ENCODE results near the gene KCNMA1. TPM values are rescaled to one million over a fixed set of nuclear protein-coding genes. Genes with fewer than 3 reads are reported as not detected.

The KCNMA1 gene
- total RNA-seq, 1 donor from 2014 or later = 94.3 TPM

GRCh38 chr10:77649333-77650331, 12.0 kb upstream of the KCNMA1 start:
- no peaks in the 10 kb centered on the region for H3K27me3 ChIP-seq
- H3K4me3 ChIP-seq = no peak overlapping the region
- TF ChIP-seq CTCF (IDR thresholded peaks at IDR 0.05) = no peak
- no peak for TF ChIP-seq POLR2AphosphoS5 (IDR thresholded peaks at IDR 0.05; ENCODE audit: insufficient read depth in 1 of 2, low read depth in 1 of 2)
- TF ChIP-seq POLR2A (IDR thresholded peaks at IDR 0.05) = no peak
- DNase-seq (ENCODE audit: extremely low spot score in 2 of 2) = no peak
- no peaks in the 10 kb centered on the region for H3K36me3 ChIP-seq
- H3K9me3 ChIP-seq = no peaks in the 10 kb centered on the region
- no peak overlapping the region for H3K27ac ChIP-seq
- intact Hi-C loops (cut with DNase I) = no loop called here
- no peaks in the 10 kb centered on the region for H3K4me1 ChIP-seq

GRCh38 chr10:77648472-77648871, 10.9 kb upstream of the KCNMA1 start:
- H3K4me3 ChIP-seq = no peak overlapping the region
- no peaks in the 10 kb centered on the region for H3K27me3 ChIP-seq
- no peaks in the 10 kb centered on the region for H3K36me3 ChIP-seq
- TF ChIP-seq POLR2AphosphoS5 (IDR thresholded peaks at IDR 0.05; ENCODE audit: insufficient read depth in 1 of 2, low read depth in 1 of 2) (no peak), POLR2A (IDR thresholded peaks at IDR 0.05) (no peak), CTCF (IDR thresholded peaks at IDR 0.05) (no peak)
- intact Hi-C loops (cut with DNase I) = no loop called here
- H3K4me1 ChIP-seq = no peaks in the 10 kb centered on the region
- no peak overlapping the region for H3K27ac ChIP-seq
- H3K9me3 ChIP-seq = no peaks in the 10 kb centered on the region
- DNase-seq (ENCODE audit: extremely low spot score in 2 of 2) = no peak

- no peaks in the 10 kb centered on the region for H3K27me3 ChIP-seq
- intact Hi-C loops (cut with DNase I) = no loop called here
Observed at GRCh38 chr10:77647543-77648293, 10.1 kb upstream of the KCNMA1 start.

GRCh38 chr10:77644557-77645243, 7.1 kb upstream of the KCNMA1 start:
- Histone ChIP-seq H3K27ac (no peak overlapping the region), H3K36me3 (no peaks in the 10 kb centered on the region), H3K4me3 (no peak overlapping the region), H3K27me3 (no peaks in the 10 kb centered on the region), H3K9me3 (no peaks in the 10 kb centered on the region), H3K4me1 (no peaks in the 10 kb centered on the region)
- intact Hi-C loops (cut with DNase I) = loop anchor here (5.0 kb wide), 1 partner anchor 477 kb away; no protein-coding TSS in a partner anchor
- DNase-seq (ENCODE audit: extremely low spot score in 2 of 2) = no peak
- no peak for TF ChIP-seq POLR2A (IDR thresholded peaks at IDR 0.05)

More at GRCh38 chr10:77647543-77648293, 10.1 kb upstream of the KCNMA1 start:
- H3K27ac ChIP-seq = no peak overlapping the region
- no peaks in the 10 kb centered on the region for H3K9me3 ChIP-seq
- H3K4me1 ChIP-seq = no peaks in the 10 kb centered on the region
- no peak overlapping the region for H3K4me3 ChIP-seq
- no peak for DNase-seq (ENCODE audit: extremely low spot score in 2 of 2)
- TF ChIP-seq CTCF (IDR thresholded peaks at IDR 0.05) (no peak), POLR2AphosphoS5 (IDR thresholded peaks at IDR 0.05; ENCODE audit: insufficient read depth in 1 of 2, low read depth in 1 of 2) (no peak), POLR2A (IDR thresholded peaks at IDR 0.05) (no peak)
- H3K36me3 ChIP-seq = no peaks in the 10 kb centered on the region

Measured in vagina (tissue), 2 donors.